ENCODE measurements around the gene TUBA1C.

The TUBA1C gene

GRCh38 chr12:49264873-49265792 lies at the start of gene TUBA1C:
Gene TUBA1C, plus strand, starts transcription at chr12:49265082. Its CDS starts 100 bp downstream, at chr12:49265182.
- H3K36me3 ChIP-seq (replicated peaks) = peaks cover 37% of the 10 kb centered on the region
- peaks cover 22% of the 10 kb centered on the region for H3K4me1 ChIP-seq
- no peaks in the 10 kb centered on the region; the same call in 1 of the 2 replicates for H3K9me3 ChIP-seq
- H3K4me3 ChIP-seq = peak within 1 kb of the TSS; percentile 100
- H3K27me3 ChIP-seq (ENCODE audit: low read depth) = no peaks in the 10 kb centered on the region
- in situ Hi-C loops (cut with MboI; ENCODE audit: low sequenced_read_pairs) = no loop called here
- peak; percentile 93 to 97 for DNase-seq (ENCODE audit: low spot score in 2 of 2)

GRCh38 chr12:49219417-49220026 lies 45.4 kb upstream of the TUBA1C start:
- no peaks in the 10 kb centered on the region for H3K9me3 ChIP-seq
- H3K4me1 ChIP-seq = peaks cover 15% of the 10 kb centered on the region
- H3K4me3 ChIP-seq = no peak overlapping the region
- in situ Hi-C loops (cut with MboI; ENCODE audit: low sequenced_read_pairs) = no loop called here
- no peaks in the 10 kb centered on the region for H3K27me3 ChIP-seq (ENCODE audit: low read depth)
- DNase-seq (ENCODE audit: low spot score in 2 of 2) = no peak
- H3K36me3 ChIP-seq (replicated peaks) = no peaks in the 10 kb centered on the region

- no peaks in the 10 kb centered on the region for H3K9me3 ChIP-seq
- peaks cover 4% of the 10 kb centered on the region for H3K4me1 ChIP-seq
- no peak overlapping the region for H3K4me3 ChIP-seq
- peak in 1 of 2 experiments; percentile 1 for DNase-seq (ENCODE audit: low spot score in 2 of 2)
- in situ Hi-C loops (cut with MboI; ENCODE audit: low sequenced_read_pairs) = no loop called here
- no peaks in the 10 kb centered on the region for H3K36me3 ChIP-seq (replicated peaks)
- no peaks in the 10 kb centered on the region for H3K27me3 ChIP-seq (ENCODE audit: low read depth)
These were observed 43.9 kb upstream of the TUBA1C start for GRCh38 chr12:49220972-49221371.

DNA sequence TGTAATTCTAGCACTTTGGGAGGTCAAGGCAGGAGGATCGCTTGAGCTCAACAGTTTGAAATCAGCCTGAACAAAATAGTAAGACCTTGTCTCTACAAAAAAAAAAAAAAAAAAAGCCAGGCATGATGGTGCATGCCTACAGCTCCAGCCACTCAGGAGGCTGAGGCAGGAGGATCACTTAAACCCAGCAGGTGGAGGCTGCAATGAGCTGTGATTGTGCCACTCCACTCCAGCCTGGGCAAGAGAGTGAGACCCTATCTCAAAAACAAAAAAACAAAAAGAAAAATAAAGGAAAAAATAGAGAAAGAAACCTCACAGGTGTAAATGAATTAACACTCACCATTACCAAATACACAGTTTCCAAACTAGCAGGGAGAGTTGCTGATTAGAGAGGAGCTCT lies 41.8 kb upstream of the TUBA1C start:
- no peak overlapping the region for H3K4me3 ChIP-seq
- in situ Hi-C loops (cut with MboI; ENCODE audit: low sequenced_read_pairs) = no loop called here
- no peaks in the 10 kb centered on the region for H3K9me3 ChIP-seq
- no peaks in the 10 kb centered on the region for H3K27me3 ChIP-seq (ENCODE audit: low read depth)
- peaks cover 12% of the 10 kb centered on the region for H3K4me1 ChIP-seq
- peak in 1 of 2 experiments; percentile 1 for DNase-seq (ENCODE audit: low spot score in 2 of 2)
- no peaks in the 10 kb centered on the region for H3K36me3 ChIP-seq (replicated peaks)

GRCh38 chr12:49223590-49224369 lies 41.1 kb upstream of the TUBA1C start:
- peaks cover 18% of the 10 kb centered on the region for H3K4me1 ChIP-seq
- DNase-seq (ENCODE audit: low spot score in 2 of 2) = peak in 1 of 2 experiments; percentile 2
- no peaks in the 10 kb centered on the region for H3K27me3 ChIP-seq (ENCODE audit: low read depth)
- no peaks in the 10 kb centered on the region for H3K9me3 ChIP-seq
- in situ Hi-C loops (cut with MboI; ENCODE audit: low sequenced_read_pairs) = no loop called here
- no peak overlapping the region for H3K4me3 ChIP-seq
- H3K36me3 ChIP-seq (replicated peaks) = no peaks in the 10 kb centered on the region

GRCh38 chr12:49225576-49226166 lies 39.2 kb upstream of the TUBA1C start:
- DNase-seq (ENCODE audit: low spot score in 2 of 2) = peak; percentile 18 to 19
- Histone ChIP-seq H3K27me3 (ENCODE audit: low read depth) (no peaks in the 10 kb centered on the region), H3K36me3 (replicated peaks) (no peaks in the 10 kb centered on the region), H3K4me3 (no peak overlapping the region), H3K4me1 (peaks cover 18% of the 10 kb centered on the region), H3K9me3 (no peaks in the 10 kb centered on the region)
- in situ Hi-C loops (cut with MboI; ENCODE audit: low sequenced_read_pairs) = no loop called here

GRCh38 chr12:49227713-49228112 lies 37.2 kb upstream of the TUBA1C start:
- DNase-seq (ENCODE audit: low spot score in 2 of 2) = peak; percentile 71 to 89
- Histone ChIP-seq H3K36me3 (replicated peaks) (no peaks in the 10 kb centered on the region), H3K4me1 (peaks cover 27% of the 10 kb centered on the region), H3K4me3 (no peak overlapping the region), H3K27me3 (ENCODE audit: low read depth) (no peaks in the 10 kb centered on the region), H3K9me3 (no peaks in the 10 kb centered on the region)
- in situ Hi-C loops (cut with MboI; ENCODE audit: low sequenced_read_pairs) = no loop called here

- H3K4me3 ChIP-seq = no peak overlapping the region
- H3K27me3 ChIP-seq (ENCODE audit: low read depth) = no peaks in the 10 kb centered on the region
- in situ Hi-C loops (cut with MboI; ENCODE audit: low sequenced_read_pairs) = no loop called here
- H3K4me1 ChIP-seq = peaks cover 37% of the 10 kb centered on the region
- no peaks in the 10 kb centered on the region for H3K36me3 ChIP-seq (replicated peaks)
- DNase-seq (ENCODE audit: low spot score in 2 of 2) = no peak
- H3K9me3 ChIP-seq = no peaks in the 10 kb centered on the region
These were observed 36.2 kb upstream of the TUBA1C start for GRCh38 chr12:49228653-49229052.

DNA sequence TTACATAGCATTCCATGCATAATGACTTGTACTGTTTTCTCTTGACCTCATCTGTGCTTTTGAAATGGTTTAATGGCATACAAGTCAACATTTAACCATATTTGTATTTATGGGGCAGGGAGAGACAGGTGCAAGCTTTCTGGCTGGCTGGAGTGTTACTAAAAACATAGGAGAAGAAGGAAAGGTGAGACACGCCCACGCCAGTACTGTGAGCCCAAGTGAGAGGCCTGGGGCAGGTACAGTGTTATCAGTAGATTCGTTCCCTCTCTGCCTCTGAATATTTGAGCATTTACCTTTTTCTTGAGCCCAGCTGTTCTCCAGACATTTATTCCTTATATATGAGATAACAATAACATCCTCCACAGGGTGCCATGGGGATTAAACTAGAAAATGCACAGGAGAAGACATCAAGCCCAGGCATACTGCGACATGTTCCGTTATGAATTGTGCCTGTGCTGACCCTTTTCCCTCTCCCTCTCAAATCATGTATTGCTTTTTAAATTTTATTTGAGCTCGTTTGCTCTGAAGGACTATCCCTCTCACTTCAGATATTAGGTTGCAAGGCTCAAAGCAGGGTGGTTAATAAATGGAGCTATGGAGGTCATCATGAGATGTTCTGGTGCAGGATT lies 34.6 kb upstream of the TUBA1C start:
- Histone ChIP-seq H3K27me3 (ENCODE audit: low read depth) (no peaks in the 10 kb centered on the region), H3K9me3 (no peaks in the 10 kb centered on the region), H3K4me3 (no peak overlapping the region), H3K4me1 (peaks cover 50% of the 10 kb centered on the region), H3K36me3 (replicated peaks) (no peaks in the 10 kb centered on the region)
- in situ Hi-C loops (cut with MboI; ENCODE audit: low sequenced_read_pairs) = loop anchor here (10.0 kb wide), 1 partner anchor 95 kb away; the partner anchor contains the start of gene TUBA1B
- no peak for DNase-seq (ENCODE audit: low spot score in 2 of 2)

DNA sequence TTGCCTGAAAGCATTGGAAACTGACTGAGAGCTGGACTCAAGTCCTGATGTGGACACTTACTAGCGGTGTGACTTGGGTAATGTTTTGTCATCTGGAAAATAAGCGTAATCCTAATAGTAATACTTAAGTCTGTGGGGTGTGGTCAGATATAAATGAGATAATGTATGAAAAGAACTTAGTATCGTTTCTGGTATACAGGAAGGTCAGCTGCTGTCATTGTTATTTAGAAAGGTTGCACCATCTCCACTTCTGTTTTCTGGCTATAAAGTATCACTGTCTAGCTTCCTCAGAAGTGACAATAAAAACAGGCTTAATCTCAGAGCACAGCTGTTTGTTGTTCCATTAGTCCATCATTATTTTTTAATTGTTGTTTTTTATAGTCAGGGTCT lies 34.1 kb upstream of the TUBA1C start:
- no peak for DNase-seq (ENCODE audit: low spot score in 2 of 2)
- in situ Hi-C loops (cut with MboI; ENCODE audit: low sequenced_read_pairs) = loop anchor here (10.0 kb wide), 1 partner anchor 96 kb away; the partner anchor contains the start of gene TUBA1B
- H3K4me3 ChIP-seq = no peak overlapping the region
- peaks cover 50% of the 10 kb centered on the region for H3K4me1 ChIP-seq
- H3K27me3 ChIP-seq (ENCODE audit: low read depth) = no peaks in the 10 kb centered on the region
- H3K9me3 ChIP-seq = no peaks in the 10 kb centered on the region
- no peaks in the 10 kb centered on the region for H3K36me3 ChIP-seq (replicated peaks)

- no peak overlapping the region for H3K4me3 ChIP-seq
- no peaks in the 10 kb centered on the region for H3K9me3 ChIP-seq
- no peaks in the 10 kb centered on the region for H3K36me3 ChIP-seq (replicated peaks)
- H3K27me3 ChIP-seq (ENCODE audit: low read depth) = no peaks in the 10 kb centered on the region
- in situ Hi-C loops (cut with MboI; ENCODE audit: low sequenced_read_pairs) = loop anchor here (10.0 kb wide), 1 partner anchor 97 kb away; the partner anchor contains the start of gene TUBA1B
- peak in 1 of 2 experiments; percentile 37 for DNase-seq (ENCODE audit: low spot score in 2 of 2)
- peaks cover 49% of the 10 kb centered on the region for H3K4me1 ChIP-seq
These were observed 32.8 kb upstream of the TUBA1C start for GRCh38 chr12:49231878-49232655.
